CD4-positive, alpha-beta T cell (primary cell): ENCODE data around the gene DCAF8L2. TPM values are rescaled to one million over a fixed set of nuclear protein-coding genes. Genes with fewer than 3 reads are reported as not detected.

Experiments
- ATAC-seq: fragments of 200-7000 bp; cut with Tn5 transposase; one replicate; pipeline ENCODE4 v1.10.0; 2022; ENCODE audit warnings: mild to moderate bottlenecking; ENCODE audit not compliant: poor library complexity
- CTCF ChIA-PET: fragments of 350-600 bp; sonication (Branson Sonifier 250); formaldehyde crosslinking; loops from one replicate; lab custom pipeline; 2021; ENCODE audit warnings: antibody characterized with exemption, inconsistent platforms; lab: Charles Lee
- POLR2A ChIA-PET: fragments of 350-600 bp; sonication (Branson Sonifier 250); formaldehyde crosslinking; loops from one replicate; lab custom pipeline; 2021; ENCODE audit warnings: antibody characterized with exemption, inconsistent platforms; lab: Charles Lee
- DNase-seq, 14 experiments: peaks; one replicate each; pipeline ENCODE4 v3.0.0-alpha.2; 2013 to 2020; ENCODE audit warnings: mixed read lengths in 2 of 14
- H3K27ac ChIP-seq, 2 donors: one replicate each; pipeline versions ENCODE4 v1.5.1 to v1.7.0; 2013; ENCODE audit warnings: low read length in 2 of 2, low read depth in 1 of 2, mild to moderate bottlenecking in 1 of 2
- H3K27me3 ChIP-seq, 2 experiments: 1 replicate in 1 of 2; 2 replicates in 1 of 2; pipeline versions ENCODE4 v1.6.1 to v1.7.0; 2013; ENCODE audit warnings: low read length in 2 of 2, control low read depth in 1 of 2, mild to moderate bottlenecking in 1 of 2, moderate library complexity in 1 of 2; ENCODE audit not compliant: insufficient read depth in 2 of 2, control insufficient read depth in 1 of 2
- H3K36me3 ChIP-seq: one replicate; pipeline ENCODE4 v1.6.1; 2013; ENCODE audit warnings: low read length, control low read depth; ENCODE audit not compliant: insufficient read depth
- H3K4me1 ChIP-seq: one replicate; pipeline ENCODE4 v1.6.1; 2013; ENCODE audit warnings: low read length, control low read depth; ENCODE audit not compliant: insufficient read depth
- H3K4me3 ChIP-seq: one replicate; pipeline ENCODE4 v1.5.1; 2013; ENCODE audit warnings: mild to moderate bottlenecking, low read length, moderate library complexity
- H3K9me3 ChIP-seq, 2 experiments: 1 replicate in 1 of 2; 2 replicates in 1 of 2; pipeline versions ENCODE4 v1.6.1 to v1.7.0; 2013; ENCODE audit warnings: low read length in 2 of 2, mild to moderate bottlenecking in 2 of 2, control low read depth in 1 of 2, moderate library complexity in 1 of 2; ENCODE audit not compliant: control insufficient read depth in 1 of 2, insufficient read depth in 1 of 2
- H3K27ac Mint-ChIP-seq: one replicate; pipeline ENCODE4 v1.8.0; 2020; ENCODE audit warnings: mixed read lengths
- H3K27me3 Mint-ChIP-seq: one replicate; pipeline ENCODE4 v1.8.0; 2021; ENCODE audit warnings: mixed read lengths
- H3K36me3 Mint-ChIP-seq: one replicate; pipeline ENCODE4 v1.8.0; 2021; ENCODE audit warnings: low read depth, mixed read lengths
- H3K4me1 Mint-ChIP-seq: one replicate; pipeline ENCODE4 v1.8.0; 2021; ENCODE audit warnings: low read depth, mixed read lengths
- H3K4me3 Mint-ChIP-seq: one replicate; pipeline ENCODE4 v1.8.0; 2020; ENCODE audit warnings: mild to moderate bottlenecking, mixed read lengths
- H3K9me3 Mint-ChIP-seq: one replicate; pipeline ENCODE4 v1.8.0; 2020; ENCODE audit warnings: mixed read lengths
- intact Hi-C, 2 experiments: fragments of 100-400 bp; cut with DNase I in 1 of 2; cut with micrococcal nuclease in 1 of 2; formaldehyde crosslinking; loops; one replicate each; pipeline versions ENCODE4 v1.15.1 to v1.9.0; 2023 to 2025; cut with DNase I, micrococcal nuclease
- total RNA-seq, 174 experiments: library from RNA in 2 of 174; stranded (reverse) in 2 of 174; gene quantifications; one replicate each; pipeline ENCODE4 v1.2.3 and lab custom pipeline; 2021 to 2026
- TF ChIP-seq, protein P1 (sequence below): fragments of 200-600 bp; IDR thresholded peaks from one replicate; pipeline ENCODE4 v1.8.0; 2022; ENCODE audit warnings: antibody characterized with exemption, mild to moderate bottlenecking

Gene DCAF8L2
- total RNA-seq, 2 experiments from 2014 or later: not detected

DNA sequence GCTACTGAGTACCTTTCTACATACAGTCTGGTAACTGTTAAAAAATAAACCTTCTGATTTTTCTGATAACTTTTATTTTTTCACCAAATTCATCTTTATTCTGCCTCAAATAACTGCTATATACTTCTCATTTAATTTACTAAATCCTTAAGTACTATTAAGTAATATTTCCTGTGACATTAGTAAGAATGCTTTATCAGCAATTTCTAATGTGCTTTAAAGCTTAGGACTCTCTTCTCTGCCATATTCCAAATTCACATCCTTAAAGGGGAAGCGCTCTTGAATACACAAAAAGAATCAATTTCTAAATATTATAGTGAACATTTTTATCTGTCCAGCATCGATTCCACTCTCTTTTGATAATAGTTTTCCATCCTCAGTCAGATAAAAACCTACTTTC is 81.1 kb downstream of the DCAF8L2 start:
- Mint-ChIP-seq H3K36me3 (no peaks in the 10 kb centered on the region), H3K27ac (no peak overlapping the region), H3K4me3 (no peak overlapping the region), H3K9me3 (peaks cover 2% of the 10 kb centered on the region), H3K27me3 (no peaks in the 10 kb centered on the region), H3K4me1 (no peaks in the 10 kb centered on the region)
- no peaks in the 10 kb centered on the region for H3K36me3 ChIP-seq
- no peak overlapping the region for H3K27ac ChIP-seq
- ChIA-PET CTCF (no interaction called here), POLR2A (no interaction called here)
- intact Hi-C loops: no loop called here
- H3K4me1 ChIP-seq: no peaks in the 10 kb centered on the region
- no peak overlapping the region for H3K4me3 ChIP-seq
- ATAC-seq (no peak), DNase-seq (no peak)
- H3K9me3 ChIP-seq: peaks cover 0 to 4% of the 10 kb centered on the region in 2 experiments
- TF ChIP-seq, protein P1, sequence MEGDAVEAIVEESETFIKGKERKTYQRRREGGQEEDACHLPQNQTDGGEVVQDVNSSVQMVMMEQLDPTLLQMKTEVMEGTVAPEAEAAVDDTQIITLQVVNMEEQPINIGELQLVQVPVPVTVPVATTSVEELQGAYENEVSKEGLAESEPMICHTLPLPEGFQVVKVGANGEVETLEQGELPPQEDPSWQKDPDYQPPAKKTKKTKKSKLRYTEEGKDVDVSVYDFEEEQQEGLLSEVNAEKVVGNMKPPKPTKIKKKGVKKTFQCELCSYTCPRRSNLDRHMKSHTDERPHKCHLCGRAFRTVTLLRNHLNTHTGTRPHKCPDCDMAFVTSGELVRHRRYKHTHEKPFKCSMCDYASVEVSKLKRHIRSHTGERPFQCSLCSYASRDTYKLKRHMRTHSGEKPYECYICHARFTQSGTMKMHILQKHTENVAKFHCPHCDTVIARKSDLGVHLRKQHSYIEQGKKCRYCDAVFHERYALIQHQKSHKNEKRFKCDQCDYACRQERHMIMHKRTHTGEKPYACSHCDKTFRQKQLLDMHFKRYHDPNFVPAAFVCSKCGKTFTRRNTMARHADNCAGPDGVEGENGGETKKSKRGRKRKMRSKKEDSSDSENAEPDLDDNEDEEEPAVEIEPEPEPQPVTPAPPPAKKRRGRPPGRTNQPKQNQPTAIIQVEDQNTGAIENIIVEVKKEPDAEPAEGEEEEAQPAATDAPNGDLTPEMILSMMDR: no peak
- no peaks in the 10 kb centered on the region for H3K27me3 ChIP-seq

DNA sequence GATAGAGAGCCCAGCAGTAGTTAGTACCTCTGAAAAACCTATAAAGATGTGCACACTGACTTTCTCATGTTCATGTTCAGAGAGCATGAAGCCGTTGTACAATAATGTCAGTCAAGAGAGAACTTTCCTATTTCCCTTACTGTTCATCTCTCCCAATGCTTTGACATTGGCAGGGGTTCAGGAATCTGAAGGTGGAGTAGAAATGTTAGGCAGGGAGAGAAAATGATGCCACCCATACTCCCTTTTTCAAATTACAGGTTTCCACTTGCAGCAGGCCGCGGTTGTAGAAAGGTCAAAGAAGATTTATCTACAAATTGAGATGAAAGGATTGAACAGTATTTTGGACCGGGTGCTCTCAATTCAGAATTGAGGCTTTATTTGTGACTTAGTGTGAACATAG is 84.3 kb downstream of the DCAF8L2 start:
- Histone ChIP-seq H3K27me3 (no peaks in the 10 kb centered on the region), H3K4me3 (no peak overlapping the region), H3K27ac (no peak overlapping the region), H3K4me1 (no peaks in the 10 kb centered on the region), H3K36me3 (no peaks in the 10 kb centered on the region), H3K9me3 (no peaks in the 10 kb centered on the region)
- DNase-seq (no peak), ATAC-seq (no peak)
- Mint-ChIP-seq H3K4me3 (no peak overlapping the region), H3K9me3 (peaks cover 4% of the 10 kb centered on the region), H3K4me1 (no peaks in the 10 kb centered on the region), H3K27ac (no peak overlapping the region), H3K36me3 (no peaks in the 10 kb centered on the region), H3K27me3 (no peaks in the 10 kb centered on the region)
- TF ChIP-seq, protein P1: no peak
- POLR2A ChIA-PET: no interaction called here
- CTCF ChIA-PET: no interaction called here
- intact Hi-C loops: no loop called here

DNA sequence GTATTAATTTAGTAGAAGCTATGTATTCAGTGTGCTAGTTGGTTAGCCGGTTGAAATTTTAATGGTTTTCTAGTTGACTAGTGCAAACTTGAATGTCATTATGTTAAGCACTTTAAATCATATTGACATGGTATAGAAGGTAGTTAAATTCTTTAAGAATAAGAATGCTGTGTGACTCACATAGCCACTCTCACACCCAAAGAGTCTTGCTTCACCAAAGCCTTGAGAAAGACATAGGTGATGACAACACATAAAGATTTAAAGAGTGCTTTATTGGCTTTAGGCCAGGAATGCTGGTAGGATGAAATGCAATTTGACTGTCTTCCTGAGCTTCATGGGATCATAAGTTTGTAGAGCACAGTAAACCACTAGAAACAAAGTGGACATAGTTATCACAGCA is 85.3 kb downstream of the DCAF8L2 start:
- ChIA-PET CTCF (no interaction called here), POLR2A (no interaction called here)
- H3K27ac ChIP-seq: no peak overlapping the region
- H3K4me3 ChIP-seq: no peak overlapping the region
- no peak for DNase-seq
- Mint-ChIP-seq H3K27me3 (no peaks in the 10 kb centered on the region), H3K4me3 (no peak overlapping the region), H3K27ac (no peak overlapping the region), H3K36me3 (no peaks in the 10 kb centered on the region), H3K4me1 (no peaks in the 10 kb centered on the region), H3K9me3 (peaks cover 4% of the 10 kb centered on the region)
- ATAC-seq: no peak
- TF ChIP-seq, protein P1: no peak
- no peaks in the 10 kb centered on the region for H3K4me1 ChIP-seq
- H3K9me3 ChIP-seq: no peaks in the 10 kb centered on the region
- no peaks in the 10 kb centered on the region for H3K27me3 ChIP-seq
- no peaks in the 10 kb centered on the region for H3K36me3 ChIP-seq
- intact Hi-C loops: no loop called here
